Measurements from ENCODE around the gene OPRD1.
A peak's percentile ranks its signal among the peaks of the same experiment; 100 is the strongest.
"Not testable (repeated sequence)": the region's sequence is repeated elsewhere in the genome, so short reads cannot be mapped to it uniquely, and the experiment has no call there.

OPRD1 gene

DNA sequence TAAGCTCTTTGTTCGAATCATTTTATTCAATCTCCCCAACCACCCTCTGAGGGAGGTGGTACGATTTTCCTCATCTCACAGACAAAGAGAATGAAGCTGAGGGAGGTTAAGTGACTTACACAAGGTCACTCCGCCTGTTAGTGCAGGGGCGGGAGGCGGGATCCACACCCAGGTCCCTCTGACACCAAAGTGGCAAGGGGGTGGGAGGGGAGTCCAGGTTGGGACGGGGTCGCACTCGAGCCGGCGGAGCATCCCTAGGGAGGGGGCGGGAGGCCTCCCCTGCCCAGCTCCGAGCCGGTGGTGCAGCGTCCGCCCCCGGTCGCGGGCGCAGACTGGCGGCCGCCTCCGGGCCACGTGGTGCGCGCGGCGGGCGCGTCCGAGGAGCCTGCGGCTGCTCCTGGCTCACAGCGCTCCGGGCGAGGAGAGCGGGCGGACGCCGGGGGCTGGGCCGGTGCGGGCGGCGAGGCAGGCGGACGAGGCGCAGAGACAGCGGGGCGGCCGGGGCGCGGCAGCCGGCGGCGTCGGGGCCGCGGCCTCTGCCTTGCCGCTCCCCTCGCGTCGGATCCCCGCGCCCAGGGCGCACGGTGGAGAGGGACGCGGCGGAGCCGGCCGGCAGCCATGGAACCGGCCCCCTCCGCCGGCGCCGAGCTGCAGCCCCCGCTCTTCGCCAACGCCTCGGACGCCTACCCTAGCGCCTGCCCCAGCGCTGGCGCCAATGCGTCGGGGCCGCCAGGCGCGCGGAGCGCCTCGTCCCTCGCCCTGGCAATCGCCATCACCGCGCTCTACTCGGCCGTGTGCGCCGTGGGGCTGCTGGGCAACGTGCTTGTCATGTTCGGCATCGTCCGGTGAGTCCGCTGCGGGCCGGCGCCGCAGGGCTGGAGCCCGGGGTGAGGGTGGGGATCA lies at the start of gene OPRD1:
OPRD1 (plus strand) TSS at position 405 of the 903 bp plus-strand sequence; CDS start at position 619, 214 bp downstream.
- Histone ChIP-seq H3K9me3 (ENCODE audit: control insufficient read depth in 5 of 5, low read length in 5 of 5) (no peaks in the 10 kb centered on the region), H3K27me3 (ENCODE audit: control insufficient read depth in 5 of 5, insufficient read depth in 4 of 5, low read length in 5 of 5) (peaks cover 42 to 66% (median 58%) of the 10 kb centered on the region in 5 donors), H3K9ac (ENCODE audit: low read length in 5 of 5) (no peak within 1 kb of the TSS), H3K27ac (ENCODE audit: low read depth, low read length) (no peak within 1 kb of the TSS), H3K4me3 (ENCODE audit: low read depth in 1 of 5, low read length in 5 of 5) (no peak within 1 kb of the TSS), H3K4me1 (ENCODE audit: control insufficient read depth in 5 of 5, insufficient read depth in 5 of 5, low read length in 5 of 5) (peaks cover 0 to 4% (median 0%) of the 10 kb centered on the region in 5 donors), H3K36me3 (ENCODE audit: control insufficient read depth in 5 of 5, insufficient read depth in 5 of 5, low read length in 5 of 5) (no peaks in the 10 kb centered on the region)

DNA sequence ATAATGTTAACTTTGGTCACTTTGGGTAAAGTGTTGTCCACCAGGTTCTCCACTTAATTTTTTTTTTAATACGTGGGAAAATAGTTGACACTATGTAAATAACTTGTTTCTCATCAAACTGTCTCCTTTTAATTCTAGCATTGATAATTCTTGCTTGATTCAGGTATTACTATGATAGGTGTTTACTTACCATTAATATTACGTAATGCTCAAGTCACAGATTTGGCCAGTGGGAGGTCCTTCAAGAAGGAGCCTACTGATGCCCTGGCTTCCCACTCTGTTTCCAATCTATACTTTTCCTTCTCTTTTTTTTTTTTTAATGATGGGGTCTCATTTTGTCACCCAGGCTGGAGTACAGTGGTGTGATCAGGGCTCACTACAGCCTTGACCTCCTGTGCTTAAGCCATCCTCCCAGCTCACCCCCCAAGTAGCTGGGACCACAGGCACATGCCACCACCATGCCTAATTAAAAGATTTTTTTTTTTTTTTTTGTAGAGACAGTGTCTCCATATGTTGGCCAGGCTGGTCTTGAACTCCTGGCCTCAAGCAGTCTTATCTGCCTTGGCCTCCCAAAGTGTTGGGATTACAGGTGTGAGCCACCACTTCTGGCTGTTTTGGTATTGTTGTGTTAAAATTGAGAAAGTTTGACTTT lies 45.3 kb upstream of the OPRD1 start:
- Histone ChIP-seq H3K4me1 (ENCODE audit: control insufficient read depth in 5 of 5, insufficient read depth in 5 of 5, low read length in 5 of 5) (peaks cover 0 to 10% (median 3%) of the 10 kb centered on the region in 5 donors), H3K9ac (ENCODE audit: low read length in 5 of 5) (no peak overlapping the region), H3K4me3 (ENCODE audit: low read depth in 1 of 5, low read length in 5 of 5) (no peak overlapping the region), H3K27ac (ENCODE audit: low read depth, low read length) (no peak overlapping the region), H3K9me3 (ENCODE audit: control insufficient read depth in 5 of 5, low read length in 5 of 5) (no peaks in the 10 kb centered on the region), H3K27me3 (ENCODE audit: control insufficient read depth in 5 of 5, insufficient read depth in 4 of 5, low read length in 5 of 5) (no peaks in the 10 kb centered on the region), H3K36me3 (ENCODE audit: control insufficient read depth in 5 of 5, insufficient read depth in 5 of 5, low read length in 5 of 5) (peaks cover 9 to 32% (median 19%) of the 10 kb centered on the region in 5 donors)

DNA sequence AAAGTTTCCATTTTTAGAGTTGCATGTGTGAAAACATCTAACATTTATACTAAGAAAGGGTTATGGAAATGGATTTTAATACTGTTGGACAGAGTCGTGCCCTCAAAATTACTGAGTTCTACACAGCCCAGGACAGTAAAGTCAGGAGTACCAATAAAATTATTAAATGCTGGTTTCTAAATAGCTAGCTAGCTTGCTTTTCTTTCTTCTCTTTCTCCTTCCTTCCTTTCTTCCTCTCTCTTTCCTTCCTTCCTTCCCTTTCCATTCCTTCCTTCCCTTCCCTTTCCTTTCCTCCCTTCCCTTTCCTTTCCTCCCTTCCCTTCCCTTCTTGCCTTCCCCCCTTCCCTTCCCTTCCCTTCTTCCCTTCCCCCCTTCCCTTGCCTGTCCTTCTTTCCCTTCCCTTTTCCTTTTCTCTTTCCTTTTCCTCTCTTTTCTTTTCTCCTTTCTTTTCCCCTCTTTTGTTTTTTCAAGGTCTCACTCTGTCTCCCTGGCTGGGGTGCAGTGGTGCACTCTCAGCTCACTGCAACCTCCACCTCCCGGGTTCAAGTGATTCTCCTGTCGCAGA lies 41.3 kb upstream of the OPRD1 start:
- H3K36me3 ChIP-seq (ENCODE audit: control insufficient read depth in 5 of 5, insufficient read depth in 5 of 5, low read length in 5 of 5) = peaks cover 9 to 24% (median 12%) of the 10 kb centered on the region in 5 donors
- H3K27me3 ChIP-seq (ENCODE audit: control insufficient read depth in 5 of 5, insufficient read depth in 4 of 5, low read length in 5 of 5) = no peaks in the 10 kb centered on the region
- no peak overlapping the region for H3K27ac ChIP-seq (ENCODE audit: low read depth, low read length)
- H3K9ac ChIP-seq (ENCODE audit: low read length in 5 of 5) = no peak overlapping the region
- peaks cover 5 to 26% (median 24%) of the 10 kb centered on the region in 5 donors for H3K4me1 ChIP-seq (ENCODE audit: control insufficient read depth in 5 of 5, insufficient read depth in 5 of 5, low read length in 5 of 5)
- no peaks in the 10 kb centered on the region for H3K9me3 ChIP-seq (ENCODE audit: control insufficient read depth in 5 of 5, low read length in 5 of 5)
- H3K4me3 ChIP-seq (ENCODE audit: low read depth in 1 of 5, low read length in 5 of 5) = no peak overlapping the region

DNA sequence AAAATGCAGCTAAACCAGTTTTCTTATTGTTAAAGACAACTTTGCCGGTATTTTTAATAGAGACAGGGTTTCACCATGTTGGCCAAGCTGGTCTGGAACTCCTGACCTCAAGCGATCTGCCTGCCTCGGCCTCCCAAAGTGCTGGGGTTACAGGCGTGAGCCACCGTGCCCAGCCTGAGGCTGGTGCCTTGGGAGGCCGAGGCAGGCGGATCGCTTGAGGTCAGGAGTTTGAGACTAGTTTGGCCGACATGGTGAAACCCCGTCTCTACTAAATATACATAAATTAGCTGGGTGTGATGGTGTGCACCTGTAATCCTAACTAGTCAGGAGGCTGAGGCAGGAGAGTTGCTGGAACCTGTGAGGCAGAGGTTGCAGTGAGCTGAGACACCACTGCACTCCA lies 40.0 kb upstream of the OPRD1 start:
- H3K4me1 ChIP-seq (ENCODE audit: control insufficient read depth in 5 of 5, insufficient read depth in 5 of 5, low read length in 5 of 5) = peaks cover 5 to 27% (median 24%) of the 10 kb centered on the region in 5 donors
- H3K9me3 ChIP-seq (ENCODE audit: control insufficient read depth in 5 of 5, low read length in 5 of 5); H3K27ac ChIP-seq (ENCODE audit: low read depth, low read length); H3K4me3 ChIP-seq (ENCODE audit: low read depth in 1 of 5, low read length in 5 of 5); H3K9ac ChIP-seq (ENCODE audit: low read length in 5 of 5); H3K27me3 ChIP-seq (ENCODE audit: control insufficient read depth in 5 of 5, insufficient read depth in 4 of 5, low read length in 5 of 5): not testable (repeated sequence)
- peaks cover 5 to 17% (median 12%) of the 10 kb centered on the region in 5 donors for H3K36me3 ChIP-seq (ENCODE audit: control insufficient read depth in 5 of 5, insufficient read depth in 5 of 5, low read length in 5 of 5)

DNA sequence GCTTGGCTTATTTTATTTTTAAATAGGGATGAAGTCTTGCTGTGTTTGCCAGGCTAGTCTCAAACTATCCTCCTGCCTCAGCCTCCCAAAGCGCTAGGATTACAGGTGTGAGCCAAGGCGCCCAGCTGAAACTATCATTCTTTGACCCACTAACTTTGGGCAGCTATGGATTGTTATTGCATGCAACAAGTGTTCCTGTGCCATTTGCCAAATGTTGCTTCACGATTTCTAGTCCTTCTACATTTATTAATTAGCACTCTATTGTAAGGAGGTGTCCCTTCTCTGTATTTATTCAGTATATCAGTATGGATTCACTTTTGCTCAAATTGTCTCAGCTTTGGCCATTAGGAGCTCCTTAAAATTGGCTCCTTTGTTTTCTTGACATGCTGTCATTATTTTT lies 38.9 kb upstream of the OPRD1 start:
- Histone ChIP-seq H3K36me3 (ENCODE audit: control insufficient read depth in 5 of 5, insufficient read depth in 5 of 5, low read length in 5 of 5) (peaks cover 5 to 17% (median 12%) of the 10 kb centered on the region in 5 donors), H3K27ac (ENCODE audit: low read depth, low read length) (no peak overlapping the region), H3K4me3 (ENCODE audit: low read depth in 1 of 5, low read length in 5 of 5) (no peak overlapping the region), H3K4me1 (ENCODE audit: control insufficient read depth in 5 of 5, insufficient read depth in 5 of 5, low read length in 5 of 5) (peaks cover 5 to 27% (median 24%) of the 10 kb centered on the region in 5 donors), H3K27me3 (ENCODE audit: control insufficient read depth in 5 of 5, insufficient read depth in 4 of 5, low read length in 5 of 5) (no peaks in the 10 kb centered on the region), H3K9me3 (ENCODE audit: control insufficient read depth in 5 of 5, low read length in 5 of 5) (no peaks in the 10 kb centered on the region), H3K9ac (ENCODE audit: low read length in 5 of 5) (no peak overlapping the region)

DNA sequence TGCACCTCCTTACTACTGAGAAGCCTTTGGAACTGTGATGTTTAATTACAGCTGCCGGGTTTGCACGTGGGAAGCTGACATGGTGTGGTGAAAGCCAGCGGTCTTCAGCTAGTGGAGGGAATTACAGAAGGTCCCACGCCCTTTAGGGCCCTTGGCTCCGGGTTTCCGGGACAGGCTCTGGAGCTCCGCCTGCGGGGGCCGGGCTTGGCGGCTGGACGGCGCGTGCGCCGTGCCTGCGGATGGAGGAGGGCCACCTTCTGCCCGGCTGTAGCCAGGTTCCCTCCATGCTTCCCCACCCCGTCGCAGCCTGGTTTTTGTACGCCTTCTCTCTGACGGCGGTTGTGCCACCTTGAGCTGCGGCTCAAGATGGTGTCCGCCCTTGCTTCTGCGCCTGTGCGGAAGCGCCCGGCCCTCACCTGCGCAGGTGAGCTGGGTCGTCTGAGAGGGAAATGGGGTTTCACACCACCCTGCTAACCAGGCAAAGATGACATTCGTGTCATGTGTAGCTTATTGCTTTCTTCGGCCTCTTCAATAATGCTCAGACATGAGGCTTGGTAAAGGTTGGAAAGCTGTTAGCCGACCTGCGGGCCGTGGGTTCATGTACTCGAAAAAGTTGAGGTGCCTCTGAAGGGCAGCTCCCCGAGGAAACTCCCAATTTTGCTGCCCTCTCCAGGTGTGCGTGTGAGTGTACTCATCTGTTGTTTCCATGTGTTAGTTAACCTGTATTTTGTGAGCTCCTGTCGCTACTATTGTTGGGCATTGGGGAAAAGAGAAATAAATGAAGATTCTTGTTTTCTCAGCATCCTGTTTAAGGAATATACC lies 36.6 kb upstream of the OPRD1 start:
- no peaks in the 10 kb centered on the region for H3K27me3 ChIP-seq (ENCODE audit: control insufficient read depth in 5 of 5, insufficient read depth in 4 of 5, low read length in 5 of 5)
- no peak overlapping the region for H3K27ac ChIP-seq (ENCODE audit: low read depth, low read length)
- peaks cover 0 to 8% (median 0%) of the 10 kb centered on the region in 5 donors for H3K36me3 ChIP-seq (ENCODE audit: control insufficient read depth in 5 of 5, insufficient read depth in 5 of 5, low read length in 5 of 5)
- H3K4me3 ChIP-seq (ENCODE audit: low read depth in 1 of 5, low read length in 5 of 5) = peak overlapping the region; percentile 59 to 77 (median 71)
- H3K9ac ChIP-seq (ENCODE audit: low read length in 5 of 5) = peak overlapping the region in 4 of 5 donors; percentile 29 to 57 (median 44)
- no peaks in the 10 kb centered on the region for H3K9me3 ChIP-seq (ENCODE audit: control insufficient read depth in 5 of 5, low read length in 5 of 5)
- H3K4me1 ChIP-seq (ENCODE audit: control insufficient read depth in 5 of 5, insufficient read depth in 5 of 5, low read length in 5 of 5) = peaks cover 5 to 27% (median 22%) of the 10 kb centered on the region in 5 donors

DNA sequence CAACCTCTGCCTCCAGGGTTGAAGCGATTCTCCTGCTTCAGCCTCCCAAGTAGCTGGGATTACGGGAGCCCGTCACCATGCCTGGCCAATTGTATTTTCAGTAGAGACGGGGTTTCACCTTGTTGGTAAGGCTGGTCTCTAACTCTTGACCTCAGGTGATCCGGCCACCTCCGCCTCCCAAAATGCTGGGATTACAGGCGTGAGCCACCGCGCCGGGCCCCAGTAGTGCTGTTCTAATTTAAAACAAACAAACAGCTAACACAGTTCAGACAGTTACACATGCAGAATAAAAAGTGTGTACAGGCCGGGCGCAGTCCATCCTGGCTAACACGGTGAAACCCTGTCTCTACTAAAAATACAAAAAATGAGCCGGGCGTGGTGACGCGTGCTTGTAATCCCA lies 35.6 kb upstream of the OPRD1 start:
- Histone ChIP-seq H3K9me3 (ENCODE audit: control insufficient read depth in 5 of 5, low read length in 5 of 5) (no peaks in the 10 kb centered on the region), H3K9ac (ENCODE audit: low read length in 5 of 5) (no peak overlapping the region), H3K27me3 (ENCODE audit: control insufficient read depth in 5 of 5, insufficient read depth in 4 of 5, low read length in 5 of 5) (no peaks in the 10 kb centered on the region), H3K4me1 (ENCODE audit: control insufficient read depth in 5 of 5, insufficient read depth in 5 of 5, low read length in 5 of 5) (peaks cover 5 to 24% (median 20%) of the 10 kb centered on the region in 5 donors), H3K27ac (ENCODE audit: low read depth, low read length) (no peak overlapping the region), H3K36me3 (ENCODE audit: control insufficient read depth in 5 of 5, insufficient read depth in 5 of 5, low read length in 5 of 5) (no peaks in the 10 kb centered on the region), H3K4me3 (ENCODE audit: low read depth in 1 of 5, low read length in 5 of 5) (no peak overlapping the region)

DNA sequence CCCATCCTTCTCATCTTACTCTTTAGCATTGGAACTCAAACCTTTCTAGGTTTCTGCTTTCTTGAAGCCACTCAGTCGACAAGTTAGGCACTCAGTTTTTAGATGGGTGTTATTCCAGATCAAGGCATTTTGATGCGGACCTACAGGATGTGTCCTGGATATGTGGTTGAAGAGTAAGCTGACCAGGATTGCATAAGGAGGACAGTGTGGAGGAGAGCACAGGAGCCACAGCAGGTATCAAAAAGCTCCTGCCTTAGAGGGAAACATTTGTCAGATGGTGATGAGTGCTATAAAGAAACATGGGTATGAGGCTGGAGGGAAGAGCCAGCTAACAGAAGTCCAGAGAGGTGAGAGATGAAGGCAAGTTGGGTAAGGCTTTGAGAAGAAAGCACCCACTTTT lies 33.9 kb upstream of the OPRD1 start:
- Histone ChIP-seq H3K9me3 (ENCODE audit: control insufficient read depth in 5 of 5, low read length in 5 of 5) (no peaks in the 10 kb centered on the region), H3K27me3 (ENCODE audit: control insufficient read depth in 5 of 5, insufficient read depth in 4 of 5, low read length in 5 of 5) (no peaks in the 10 kb centered on the region), H3K27ac (ENCODE audit: low read depth, low read length) (no peak overlapping the region), H3K36me3 (ENCODE audit: control insufficient read depth in 5 of 5, insufficient read depth in 5 of 5, low read length in 5 of 5) (no peaks in the 10 kb centered on the region), H3K9ac (ENCODE audit: low read length in 5 of 5) (no peak overlapping the region), H3K4me3 (ENCODE audit: low read depth in 1 of 5, low read length in 5 of 5) (no peak overlapping the region), H3K4me1 (ENCODE audit: control insufficient read depth in 5 of 5, insufficient read depth in 5 of 5, low read length in 5 of 5) (peaks cover 3 to 19% (median 14%) of the 10 kb centered on the region in 5 donors)

DNA sequence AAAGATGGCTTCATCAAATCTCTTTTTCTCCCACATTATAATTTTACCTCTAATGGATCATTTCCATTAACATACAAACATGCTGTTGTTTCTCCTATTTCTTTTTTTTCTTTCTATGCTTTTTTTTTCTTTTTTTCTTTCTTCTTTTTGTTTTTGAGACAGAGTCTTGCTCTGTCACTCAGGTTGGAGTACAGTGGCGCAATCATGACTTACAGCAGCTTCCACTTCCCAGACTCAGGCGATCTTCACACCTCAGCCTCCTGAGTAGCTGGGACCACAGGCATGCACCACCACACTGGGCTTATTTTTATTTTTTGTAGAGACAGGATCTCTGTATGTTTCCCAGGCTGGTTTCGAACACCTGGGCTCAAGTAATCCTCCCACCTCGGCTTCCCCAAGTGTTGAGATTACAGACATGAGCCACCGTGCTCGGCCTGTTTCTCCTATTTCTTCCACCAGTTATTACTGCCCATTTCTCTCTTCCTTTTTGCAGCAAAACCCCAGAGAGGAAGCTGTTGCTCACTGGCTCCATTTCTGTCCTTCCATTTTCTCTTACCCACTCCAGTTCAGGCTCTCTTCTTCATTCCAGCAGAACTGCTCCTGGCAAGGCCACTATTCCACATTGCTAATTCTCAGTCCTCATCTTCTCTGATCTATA lies 32.1 kb upstream of the OPRD1 start:
- H3K9me3 ChIP-seq (ENCODE audit: control insufficient read depth in 5 of 5, low read length in 5 of 5) = no peaks in the 10 kb centered on the region
- H3K27me3 ChIP-seq (ENCODE audit: control insufficient read depth in 5 of 5, insufficient read depth in 4 of 5, low read length in 5 of 5) = no peaks in the 10 kb centered on the region
- H3K27ac ChIP-seq (ENCODE audit: low read depth, low read length) = no peak overlapping the region
- peaks cover 3 to 9% (median 8%) of the 10 kb centered on the region in 5 donors for H3K4me1 ChIP-seq (ENCODE audit: control insufficient read depth in 5 of 5, insufficient read depth in 5 of 5, low read length in 5 of 5)
- no peaks in the 10 kb centered on the region for H3K36me3 ChIP-seq (ENCODE audit: control insufficient read depth in 5 of 5, insufficient read depth in 5 of 5, low read length in 5 of 5)
- H3K4me3 ChIP-seq (ENCODE audit: low read depth in 1 of 5, low read length in 5 of 5) = no peak overlapping the region
- peak overlapping the region in 1 of 5 donors; percentile 35 for H3K9ac ChIP-seq (ENCODE audit: low read length in 5 of 5)
